Memory B cell (primary cell): ENCODE results near the gene PDSS2.

Source experiments
- ATAC-seq: fragments of 150-1000 bp; cut with Tn5 transposase; 2 replicates; pipeline ENCODE4 v1.10.0; 2021; ENCODE audit warnings: low read depth, mild to moderate bottlenecking, moderate library complexity
- DNase-seq, 2 donors: peaks; one replicate each; pipeline ENCODE4 v3.0.0; 2022; ENCODE audit warnings: low spot score in 2 of 2
- H3K27ac Mint-ChIP-seq: one replicate; pipeline ENCODE4 v1.8.0; 2022; ENCODE audit warnings: mild to moderate bottlenecking, moderate library complexity, mixed read lengths
- H3K27me3 Mint-ChIP-seq: one replicate; pipeline ENCODE4 v1.8.0; 2022; ENCODE audit warnings: mixed read lengths
- H3K36me3 Mint-ChIP-seq: one replicate; pipeline ENCODE4 v1.8.0; 2022; ENCODE audit warnings: mild to moderate bottlenecking, mixed read lengths
- H3K4me1 Mint-ChIP-seq: one replicate; pipeline ENCODE4 v1.8.0; 2022; ENCODE audit warnings: mixed read lengths
- H3K4me3 Mint-ChIP-seq: one replicate; pipeline ENCODE4 v1.8.0; 2022; ENCODE audit warnings: mild to moderate bottlenecking, moderate library complexity, mixed read lengths
- H3K9me3 Mint-ChIP-seq: one replicate; pipeline ENCODE4 v1.8.0; 2022; ENCODE audit warnings: mixed read lengths

Gene PDSS2, protein sequence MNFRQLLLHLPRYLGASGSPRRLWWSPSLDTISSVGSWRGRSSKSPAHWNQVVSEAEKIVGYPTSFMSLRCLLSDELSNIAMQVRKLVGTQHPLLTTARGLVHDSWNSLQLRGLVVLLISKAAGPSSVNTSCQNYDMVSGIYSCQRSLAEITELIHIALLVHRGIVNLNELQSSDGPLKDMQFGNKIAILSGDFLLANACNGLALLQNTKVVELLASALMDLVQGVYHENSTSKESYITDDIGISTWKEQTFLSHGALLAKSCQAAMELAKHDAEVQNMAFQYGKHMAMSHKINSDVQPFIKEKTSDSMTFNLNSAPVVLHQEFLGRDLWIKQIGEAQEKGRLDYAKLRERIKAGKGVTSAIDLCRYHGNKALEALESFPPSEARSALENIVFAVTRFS

GRCh38 chr6:107459283-107460082, at the start of gene PDSS2:
Gene PDSS2 (minus strand): TSS chr6:107459564. CDS start chr6:107459285, 279 bp downstream.
- no peaks in the 10 kb centered on the region for H3K9me3 Mint-ChIP-seq
- no peaks in the 10 kb centered on the region for H3K27me3 Mint-ChIP-seq
- H3K4me1 Mint-ChIP-seq: peaks cover 17% of the 10 kb centered on the region

DNA sequence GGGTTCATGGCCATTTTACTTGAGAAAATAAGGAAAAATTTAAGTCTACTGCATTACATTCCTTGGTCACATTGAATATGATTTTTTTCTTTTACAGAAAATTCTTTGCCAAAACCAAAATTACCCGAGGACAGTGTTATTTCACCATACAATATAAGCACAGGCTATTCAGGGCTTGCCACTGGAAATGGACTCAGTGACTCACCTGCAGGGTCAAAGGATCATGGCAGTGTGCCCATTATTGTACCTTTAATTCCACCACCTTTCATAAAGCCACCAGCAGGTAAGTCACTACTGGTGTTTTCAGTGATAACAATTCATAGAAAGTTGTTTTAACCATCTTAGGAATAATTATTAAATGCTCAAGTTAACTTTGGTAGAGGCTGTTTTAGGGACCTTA, 46.8 kb upstream of the PDSS2 start:
- no peaks in the 10 kb centered on the region for H3K36me3 Mint-ChIP-seq
- no peaks in the 10 kb centered on the region for H3K4me1 Mint-ChIP-seq
- no peak overlapping the region for H3K4me3 Mint-ChIP-seq
- ATAC-seq (no peak), DNase-seq (no peak)
- H3K27ac Mint-ChIP-seq: no peak overlapping the region
- no peaks in the 10 kb centered on the region for H3K27me3 Mint-ChIP-seq
- no peaks in the 10 kb centered on the region for H3K9me3 Mint-ChIP-seq

More at GRCh38 chr6:107459283-107460082, at the start of gene PDSS2:
- ATAC-seq (peak; percentile 95), DNase-seq (peak; percentile 91 to 92)
- Mint-ChIP-seq H3K27ac (peak within 1 kb of the TSS; percentile 87), H3K36me3 (peaks cover 2% of the 10 kb centered on the region), H3K4me3 (peak within 1 kb of the TSS; percentile 89)

- Mint-ChIP-seq H3K4me1 (no peaks in the 10 kb centered on the region), H3K27me3 (no peaks in the 10 kb centered on the region), H3K27ac (no peak overlapping the region), H3K9me3 (no peaks in the 10 kb centered on the region), H3K36me3 (no peaks in the 10 kb centered on the region), H3K4me3 (no peak overlapping the region)
- ATAC-seq: no peak
- DNase-seq: no peak
These were observed 45.1 kb upstream of the PDSS2 start for GRCh38 chr6:107504270-107505026.

DNA sequence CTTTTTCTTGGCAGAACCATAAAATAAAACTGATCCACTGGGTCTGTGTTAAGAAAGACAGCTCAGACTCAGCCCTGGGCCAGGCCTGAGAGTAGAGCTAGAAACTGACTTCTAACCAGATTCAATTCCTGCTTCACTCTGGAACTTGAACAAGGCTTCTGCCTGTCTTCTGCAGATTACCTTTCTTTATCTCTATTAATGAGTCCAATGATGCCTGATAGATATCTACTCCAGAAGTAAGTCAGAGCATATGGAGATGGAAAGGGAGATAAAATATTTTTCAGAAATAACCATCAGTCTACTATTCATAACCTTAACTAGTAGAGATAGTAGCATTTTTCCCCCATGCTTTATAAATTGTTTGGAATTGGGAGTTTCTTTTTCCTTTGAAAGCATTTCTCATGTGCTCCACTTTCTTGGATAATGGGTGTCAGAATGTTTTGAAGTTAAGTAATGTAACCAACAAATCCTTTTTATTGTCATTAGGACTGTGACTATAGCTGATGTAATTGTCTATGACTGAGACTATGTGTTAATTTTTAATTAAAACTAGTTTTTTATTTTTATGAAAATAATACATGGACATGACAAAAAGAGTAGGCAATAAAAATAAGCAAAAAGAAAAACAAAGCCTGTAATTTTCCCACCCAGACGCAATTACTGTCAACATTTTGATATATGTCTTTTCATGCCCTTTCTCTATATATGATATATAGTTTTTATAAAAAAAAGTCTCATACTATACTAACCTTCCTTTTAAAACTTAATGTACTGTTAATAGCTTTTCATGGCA, 37.7 kb upstream of the PDSS2 start:
- Mint-ChIP-seq H3K4me3 (no peak overlapping the region), H3K27me3 (no peaks in the 10 kb centered on the region), H3K4me1 (no peaks in the 10 kb centered on the region), H3K27ac (no peak overlapping the region), H3K9me3 (no peaks in the 10 kb centered on the region), H3K36me3 (no peaks in the 10 kb centered on the region)
- DNase-seq (no peak), ATAC-seq (no peak)

GRCh38 chr6:107495971-107496370, 36.6 kb upstream of the PDSS2 start:
- Mint-ChIP-seq H3K27ac (no peak overlapping the region), H3K27me3 (peaks cover 6% of the 10 kb centered on the region), H3K4me1 (peaks cover 4% of the 10 kb centered on the region), H3K4me3 (no peak overlapping the region), H3K36me3 (no peaks in the 10 kb centered on the region), H3K9me3 (no peaks in the 10 kb centered on the region)
- DNase-seq: no peak
- ATAC-seq: no peak

- DNase-seq (no peak), ATAC-seq (no peak)
- H3K9me3 Mint-ChIP-seq: no peaks in the 10 kb centered on the region
- no peaks in the 10 kb centered on the region for H3K36me3 Mint-ChIP-seq
- H3K4me1 Mint-ChIP-seq: peaks cover 4% of the 10 kb centered on the region
- H3K27me3 Mint-ChIP-seq: peaks cover 6% of the 10 kb centered on the region
- H3K4me3 Mint-ChIP-seq: no peak overlapping the region
- H3K27ac Mint-ChIP-seq: no peak overlapping the region
These were observed 35.9 kb upstream of the PDSS2 start for GRCh38 chr6:107495196-107495643.

DNA sequence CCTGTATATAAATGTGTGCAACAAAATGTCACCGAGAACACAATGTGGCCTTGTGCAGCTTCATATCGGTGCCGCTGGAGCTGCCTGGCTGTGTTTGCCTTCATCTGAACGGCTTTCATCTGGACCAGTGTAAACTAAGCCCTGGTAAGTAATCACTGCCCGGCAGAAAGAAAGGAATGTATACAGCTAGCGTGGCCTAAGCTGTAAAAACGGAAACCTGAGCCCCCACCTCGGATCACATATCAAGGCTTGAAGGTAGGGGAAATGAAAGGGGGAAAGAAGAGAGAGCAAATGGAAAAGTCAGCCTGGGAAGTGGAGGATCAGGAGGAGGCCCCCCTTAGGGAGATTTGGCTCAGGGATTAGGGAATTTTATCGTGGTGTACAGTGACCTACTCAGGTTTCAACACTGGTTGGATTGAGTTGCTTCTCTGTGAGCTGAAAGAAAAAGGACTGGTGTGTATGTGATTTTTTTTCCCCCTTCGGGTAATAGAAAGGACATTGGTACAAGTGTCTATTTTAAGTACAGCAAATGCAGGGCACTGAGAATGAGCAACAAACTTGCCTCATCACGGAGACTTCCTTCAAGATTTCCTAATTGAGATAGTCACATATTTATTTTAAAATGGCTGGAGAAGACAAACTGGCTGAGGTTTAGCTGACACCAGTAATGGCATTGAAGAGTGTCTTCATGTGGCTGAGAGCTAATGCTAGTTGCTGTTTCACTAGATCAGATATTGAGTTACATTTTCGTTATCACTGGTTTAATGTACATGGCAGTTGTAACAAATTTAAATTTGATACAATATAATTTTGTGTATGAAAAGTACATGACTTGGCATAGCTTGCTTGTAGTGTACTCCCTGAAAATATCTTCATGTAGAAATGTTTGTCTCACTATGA, 34.0 kb upstream of the PDSS2 start:
- Mint-ChIP-seq H3K9me3 (no peaks in the 10 kb centered on the region), H3K36me3 (no peaks in the 10 kb centered on the region), H3K4me1 (peaks cover 12% of the 10 kb centered on the region), H3K27ac (no peak overlapping the region), H3K4me3 (no peak overlapping the region), H3K27me3 (peaks cover 12% of the 10 kb centered on the region)
- ATAC-seq (no peak), DNase-seq (no peak)

GRCh38 chr6:107491760-107492660, 32.6 kb upstream of the PDSS2 start:
- Mint-ChIP-seq H3K27ac (no peak overlapping the region), H3K4me1 (peaks cover 14% of the 10 kb centered on the region), H3K27me3 (peaks cover 12% of the 10 kb centered on the region), H3K4me3 (peak overlapping the region; percentile 87), H3K9me3 (no peaks in the 10 kb centered on the region), H3K36me3 (no peaks in the 10 kb centered on the region)
- ATAC-seq (no peak), DNase-seq (no peak)

DNA sequence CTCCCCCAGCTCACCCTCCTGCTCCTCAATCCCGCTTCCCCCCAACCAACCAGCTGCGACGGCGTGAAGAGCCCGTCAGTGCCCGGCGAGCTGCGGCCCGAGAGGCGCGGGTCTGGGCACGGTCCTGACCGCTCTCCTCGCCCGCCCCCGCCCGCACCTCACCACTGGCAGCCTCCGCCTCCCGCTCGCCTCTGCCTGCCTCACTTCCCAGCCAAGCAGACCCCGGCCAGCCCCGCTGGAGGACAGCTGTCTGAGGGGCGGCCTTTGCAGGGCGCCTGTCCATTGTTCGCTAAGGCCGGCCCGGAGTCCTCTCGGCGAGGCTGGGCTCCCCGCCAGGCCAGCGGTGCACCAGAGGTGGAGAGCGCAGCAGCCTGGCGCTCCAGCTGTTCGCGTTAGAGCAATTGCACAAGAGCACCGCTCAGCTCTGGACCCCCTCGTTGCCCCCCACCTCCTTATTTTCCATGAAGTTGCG, 31.8 kb upstream of the PDSS2 start:
- H3K4me1 Mint-ChIP-seq: peaks cover 14% of the 10 kb centered on the region
- no peaks in the 10 kb centered on the region for H3K36me3 Mint-ChIP-seq
- no peak for ATAC-seq
- peak in 1 of 2 donors; percentile 34 for DNase-seq
- peaks cover 16% of the 10 kb centered on the region for H3K27me3 Mint-ChIP-seq
- H3K4me3 Mint-ChIP-seq: peak overlapping the region; percentile 87
- H3K27ac Mint-ChIP-seq: no peak overlapping the region
- no peaks in the 10 kb centered on the region for H3K9me3 Mint-ChIP-seq

- Mint-ChIP-seq H3K27me3 (peaks cover 16% of the 10 kb centered on the region), H3K27ac (peak overlapping the region; percentile 43)
These were observed 31.3 kb upstream of the PDSS2 start for GRCh38 chr6:107490566-107491137.

More at GRCh38 chr6:107490566-107491137, 31.3 kb upstream of the PDSS2 start:
- ATAC-seq (peak; percentile 11), DNase-seq (peak in 1 of 2 donors; percentile 17)
- Mint-ChIP-seq H3K36me3 (no peaks in the 10 kb centered on the region), H3K9me3 (no peaks in the 10 kb centered on the region), H3K4me3 (peak overlapping the region; percentile 87), H3K4me1 (peaks cover 14% of the 10 kb centered on the region)
